Measurements from ENCODE around the gene HDAC4.

- TF ChIP-seq NFE2L2 (conservative IDR thresholded peaks at IDR 0.05; ENCODE audit: low read length) (no peak), CBX8 (IDR thresholded peaks at IDR 0.05) (no peak), CTCF (IDR thresholded peaks at IDR 0.05) (no peak), POLR2A (IDR thresholded peaks at IDR 0.05; ENCODE audit: low read length) (no peak), JUN (IDR thresholded peaks at IDR 0.05) (no peak), SMC3 (IDR thresholded peaks at IDR 0.05) (no peak), HES2 (IDR thresholded peaks at IDR 0.05) (no peak), RAD21 (conservative IDR thresholded peaks at IDR 0.05 in 1 of 2, IDR thresholded peaks at IDR 0.05 in 1 of 2) (no peak), RFX5 (IDR thresholded peaks at IDR 0.05) (no peak), EP300 (IDR thresholded peaks at IDR 0.05) (no peak), MAFK (IDR thresholded peaks at IDR 0.05; ENCODE audit: partially characterized antibody) (no peak), RCOR1 (IDR thresholded peaks at IDR 0.05; ENCODE audit: low read depth, low read length) (no peak), POLR2AphosphoS2 (conservative IDR thresholded peaks at IDR 0.05; ENCODE audit: low read length) (no peak)
Measured at GRCh38 chr2:239000089-239000488, 400.7 kb downstream of the HDAC4 start.

Data from A549 (cell line).